ENCODE results near the gene SMIM35.

The SMIM35 gene

GRCh38 chr11:118109231-118109630, 22.5 kb upstream of the SMIM35 start:
- DNase-seq (ENCODE audit: low read depth): no peak

GRCh38 chr11:118108513-118108912, 21.8 kb upstream of the SMIM35 start:
- DNase-seq (ENCODE audit: low read depth): no peak

GRCh38 chr11:118106789-118107335, 20.1 kb upstream of the SMIM35 start:
- DNase-seq (ENCODE audit: low read depth): no peak

GRCh38 chr11:118105657-118106305, 19.0 kb upstream of the SMIM35 start:
- DNase-seq (ENCODE audit: low read depth): no peak

GRCh38 chr11:118104491-118104890, 17.7 kb upstream of the SMIM35 start:
- DNase-seq (ENCODE audit: low read depth): no peak

GRCh38 chr11:118102721-118103261, 16.0 kb upstream of the SMIM35 start:
- no peak for DNase-seq (ENCODE audit: low read depth)

GRCh38 chr11:118100691-118101232, 14.0 kb upstream of the SMIM35 start:
- no peak for DNase-seq (ENCODE audit: low read depth)

GRCh38 chr11:118099838-118100556, 13.2 kb upstream of the SMIM35 start:
- DNase-seq (ENCODE audit: low read depth): no peak

- no peak for DNase-seq (ENCODE audit: low read depth)
Observed at GRCh38 chr11:118098996-118099837, 12.5 kb upstream of the SMIM35 start.

- no peak for DNase-seq (ENCODE audit: low read depth)
Observed at GRCh38 chr11:118095967-118096367, 9.2 kb upstream of the SMIM35 start.

- DNase-seq (ENCODE audit: low read depth): no peak
Observed at GRCh38 chr11:118095493-118095892, 8.7 kb upstream of the SMIM35 start.

- DNase-seq (ENCODE audit: low read depth): no peak
Observed at GRCh38 chr11:118092907-118093571, 6.3 kb upstream of the SMIM35 start.

- DNase-seq (ENCODE audit: low read depth): no peak
Observed at GRCh38 chr11:118091690-118092089, 4.9 kb upstream of the SMIM35 start.

- DNase-seq (ENCODE audit: low read depth): no peak
Observed at GRCh38 chr11:118090545-118091162, 3.9 kb upstream of the SMIM35 start.

GRCh38 chr11:118088531-118088930, 1.8 kb upstream of the SMIM35 start:
- no peak for DNase-seq (ENCODE audit: low read depth)

- DNase-seq (ENCODE audit: low read depth): no peak
Observed at GRCh38 chr11:118087931-118088330, 1.2 kb upstream of the SMIM35 start.

- DNase-seq (ENCODE audit: low read depth): no peak
Observed at GRCh38 chr11:118084656-118085055, 2.1 kb downstream of the SMIM35 start.

- DNase-seq (ENCODE audit: low read depth): no peak
Observed at GRCh38 chr11:118084247-118084646, 2.5 kb downstream of the SMIM35 start.

GRCh38 chr11:118082880-118083552, 3.7 kb downstream of the SMIM35 start:
- no peak for DNase-seq (ENCODE audit: low read depth)

GRCh38 chr11:118081241-118081958, 5.4 kb downstream of the SMIM35 start:
- no peak for DNase-seq (ENCODE audit: low read depth)

All from activated T-cell treated with anti-CD3 and anti-CD28 coated beads for 48 hours (primary cell).